Right atrium auricular region (tissue), 2 donors: Measurements from ENCODE around the gene FOXI3. TPM values are rescaled to one million over a fixed set of nuclear protein-coding genes. Genes with fewer than 3 reads are reported as not detected.
A peak's percentile ranks its signal among the peaks of the same experiment; 100 is the strongest.

Source experiments
- DNase-seq: peaks from one replicate; pipeline ENCODE4 v3.0.0-alpha.2; 2019; ENCODE audit warnings: low spot score
- H3K27ac ChIP-seq, 2 donors: fragments of 200-600 bp; sonication (generic); 1 replicate in 1 of 2; 2 replicates in 1 of 2; pipeline ENCODE4 v1.5.1; 2016 to 2019
- H3K27me3 ChIP-seq, 2 donors: fragments of 200-600 bp; sonication (generic); one replicate each; pipeline versions ENCODE4 v1.5.1 to v1.6.0; 2017 to 2019
- H3K36me3 ChIP-seq: fragments of 200-600 bp; sonication (generic); one replicate; pipeline ENCODE4 v1.5.1; 2016
- H3K4me1 ChIP-seq, 2 donors: fragments of 200-600 bp; sonication (generic); one replicate each; pipeline versions ENCODE4 v1.5.1 to v1.6.0; 2017 to 2019
- H3K4me3 ChIP-seq, 2 donors: fragments of 200-600 bp; sonication (generic); 1 replicate in 1 of 2; 2 replicates in 1 of 2; pipeline ENCODE4 v1.5.1; 2017 to 2019; ENCODE audit warnings: mild to moderate bottlenecking in 1 of 2, moderate library complexity in 1 of 2
- H3K9me3 ChIP-seq, 2 donors: fragments of 200-600 bp; sonication (generic); one replicate each; pipeline ENCODE4 v1.5.1; 2019
- total RNA-seq, 2 donors: library from RNA; depleted of rRNA; stranded (reverse); fragments of >200 nt; gene quantifications; one replicate each; pipeline ENCODE4 v1.1.0, GENCODE V29; 2016
- TF ChIP-seq, protein P1 (sequence below), 2 donors: fragments of 200-600 bp; sonication (generic); IDR thresholded peaks; one replicate each; pipeline ENCODE4 v1.5.1; 2019; ENCODE audit warnings: antibody characterized with exemption in 2 of 2

The FOXI3 gene
- total RNA-seq: not detected

DNA sequence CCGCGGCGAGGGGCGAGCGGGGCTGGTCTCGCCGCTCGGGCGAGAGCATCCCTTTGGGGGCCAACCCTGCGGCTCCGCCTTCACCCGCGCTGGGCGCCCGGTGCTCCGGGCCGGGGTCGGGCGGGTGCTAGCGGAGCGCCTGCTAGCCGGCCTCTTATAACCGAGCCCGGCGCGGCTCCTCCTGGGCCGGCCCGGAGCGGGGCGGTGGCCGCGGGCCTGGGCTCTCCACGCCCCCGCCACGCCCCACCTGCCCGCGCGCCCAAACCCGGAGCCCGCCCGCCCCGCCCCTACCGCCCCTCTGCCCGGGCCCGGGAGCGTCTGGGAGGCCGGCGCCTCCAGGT lies at the start of gene FOXI3:
FOXI3 (minus strand) TSS at position 129 of the 341 bp plus-strand sequence. CDS start 158 bp downstream, outside the sequence.
- TF ChIP-seq, protein P1, sequence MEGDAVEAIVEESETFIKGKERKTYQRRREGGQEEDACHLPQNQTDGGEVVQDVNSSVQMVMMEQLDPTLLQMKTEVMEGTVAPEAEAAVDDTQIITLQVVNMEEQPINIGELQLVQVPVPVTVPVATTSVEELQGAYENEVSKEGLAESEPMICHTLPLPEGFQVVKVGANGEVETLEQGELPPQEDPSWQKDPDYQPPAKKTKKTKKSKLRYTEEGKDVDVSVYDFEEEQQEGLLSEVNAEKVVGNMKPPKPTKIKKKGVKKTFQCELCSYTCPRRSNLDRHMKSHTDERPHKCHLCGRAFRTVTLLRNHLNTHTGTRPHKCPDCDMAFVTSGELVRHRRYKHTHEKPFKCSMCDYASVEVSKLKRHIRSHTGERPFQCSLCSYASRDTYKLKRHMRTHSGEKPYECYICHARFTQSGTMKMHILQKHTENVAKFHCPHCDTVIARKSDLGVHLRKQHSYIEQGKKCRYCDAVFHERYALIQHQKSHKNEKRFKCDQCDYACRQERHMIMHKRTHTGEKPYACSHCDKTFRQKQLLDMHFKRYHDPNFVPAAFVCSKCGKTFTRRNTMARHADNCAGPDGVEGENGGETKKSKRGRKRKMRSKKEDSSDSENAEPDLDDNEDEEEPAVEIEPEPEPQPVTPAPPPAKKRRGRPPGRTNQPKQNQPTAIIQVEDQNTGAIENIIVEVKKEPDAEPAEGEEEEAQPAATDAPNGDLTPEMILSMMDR (IDR thresholded peaks at IDR 0.05): no peak
- no peak for DNase-seq
- Histone ChIP-seq H3K4me3 (peak within 1 kb of the TSS in 1 of 2 donors; percentile 39), H3K27ac (no peak within 1 kb of the TSS), H3K4me1 (peaks cover 0 to 9% of the 10 kb centered on the region in 2 donors), H3K9me3 (no peaks in the 10 kb centered on the region), H3K36me3 (no peaks in the 10 kb centered on the region), H3K27me3 (peaks cover 11 to 36% of the 10 kb centered on the region in 2 donors)

DNA sequence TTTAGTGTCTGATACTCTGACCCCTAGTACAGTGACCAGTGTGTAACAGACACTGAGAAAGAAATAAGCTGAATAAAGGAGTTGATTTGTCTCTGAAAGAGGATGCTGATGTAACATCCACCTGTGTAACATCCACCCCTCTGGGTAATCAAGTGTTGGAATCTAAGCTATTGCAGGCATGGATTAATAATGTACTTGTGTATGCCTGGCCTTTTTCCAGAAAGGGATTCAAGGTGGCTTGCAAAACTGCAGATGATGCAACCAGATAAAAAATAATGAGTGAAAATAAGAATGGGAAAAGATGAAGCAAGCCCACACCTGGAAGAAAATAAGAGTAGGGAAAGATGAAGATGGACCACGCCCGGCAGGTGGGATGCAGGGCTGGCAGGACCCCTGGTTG lies 48.2 kb upstream of the FOXI3 start:
- Histone ChIP-seq H3K4me3 (no peak overlapping the region), H3K9me3 (peaks cover 0 to 10% of the 10 kb centered on the region in 2 donors), H3K27me3 (no peaks in the 10 kb centered on the region), H3K36me3 (no peaks in the 10 kb centered on the region), H3K4me1 (no peaks in the 10 kb centered on the region), H3K27ac (no peak overlapping the region)
- TF ChIP-seq, protein P1 (IDR thresholded peaks at IDR 0.05): no peak
- DNase-seq: no peak

DNA sequence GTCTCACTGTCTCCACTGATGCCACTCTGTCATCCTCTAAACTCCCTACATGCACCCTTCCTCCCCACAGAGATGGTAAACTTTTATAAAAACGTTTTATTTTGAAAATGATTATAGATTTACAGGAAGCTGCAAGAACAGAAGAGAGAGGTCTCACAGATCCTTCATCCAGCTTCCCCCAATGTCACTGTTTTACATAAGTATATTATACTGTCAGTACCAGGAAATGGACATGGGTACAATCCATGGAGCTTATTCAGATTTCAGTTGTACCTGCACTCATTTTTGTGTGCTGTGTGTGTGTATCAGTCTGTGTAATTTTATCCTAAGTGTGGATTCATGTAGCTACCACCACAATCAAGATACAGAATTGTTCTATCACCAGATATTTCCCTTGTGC lies 46.7 kb upstream of the FOXI3 start:
- no peak for DNase-seq
- no peaks in the 10 kb centered on the region for H3K4me1 ChIP-seq
- H3K27me3 ChIP-seq: no peaks in the 10 kb centered on the region
- H3K4me3 ChIP-seq: no peak overlapping the region
- no peaks in the 10 kb centered on the region for H3K36me3 ChIP-seq
- peaks cover 0 to 10% of the 10 kb centered on the region in 2 donors for H3K9me3 ChIP-seq
- H3K27ac ChIP-seq: no peak overlapping the region
- TF ChIP-seq, protein P1 (IDR thresholded peaks at IDR 0.05): no peak

DNA sequence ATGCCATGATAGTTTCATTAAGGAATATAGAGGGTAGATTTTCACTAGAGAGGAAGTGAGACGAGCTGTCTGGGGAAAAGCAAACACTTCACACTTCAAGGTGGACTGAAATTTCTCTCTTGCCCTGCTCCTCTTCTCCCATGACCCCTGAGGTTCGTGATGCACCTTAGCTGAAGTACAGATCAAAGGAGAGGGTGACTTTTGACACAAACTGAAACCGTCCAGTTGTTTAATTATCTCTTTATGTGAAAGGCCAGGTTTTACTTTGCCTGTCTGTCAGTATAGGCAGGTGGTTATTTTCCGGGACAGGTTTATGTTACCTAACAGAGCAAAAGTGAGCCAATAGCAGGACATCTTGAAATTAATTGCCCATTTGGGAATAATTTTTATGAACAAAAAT lies 41.0 kb upstream of the FOXI3 start:
- Histone ChIP-seq H3K36me3 (no peaks in the 10 kb centered on the region), H3K9me3 (no peaks in the 10 kb centered on the region), H3K27ac (no peak overlapping the region), H3K4me1 (no peaks in the 10 kb centered on the region), H3K4me3 (no peak overlapping the region), H3K27me3 (no peaks in the 10 kb centered on the region)
- no peak for DNase-seq
- TF ChIP-seq, protein P1 (IDR thresholded peaks at IDR 0.05): no peak

DNA sequence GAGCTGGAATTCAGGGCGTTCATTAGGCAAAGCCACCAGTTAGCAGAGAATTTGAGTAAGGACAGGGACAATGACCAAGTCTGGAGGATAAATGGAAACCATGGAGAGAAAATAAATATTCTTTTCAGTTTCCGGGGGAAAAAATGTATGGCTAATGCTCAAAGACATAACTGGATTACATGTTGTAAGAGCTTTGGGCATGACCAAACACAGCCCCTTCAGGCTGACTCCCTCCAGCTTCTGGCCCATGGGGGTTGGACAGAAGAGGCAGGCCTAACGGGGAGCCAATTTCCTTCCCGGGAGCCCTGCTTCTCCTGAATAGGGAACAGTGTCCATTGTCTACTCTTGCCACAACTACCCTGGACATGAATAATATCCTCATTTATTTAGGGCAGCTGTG lies 39.5 kb upstream of the FOXI3 start:
- no peak for DNase-seq
- Histone ChIP-seq H3K4me1 (no peaks in the 10 kb centered on the region), H3K27ac (no peak overlapping the region), H3K9me3 (no peaks in the 10 kb centered on the region), H3K4me3 (no peak overlapping the region), H3K36me3 (no peaks in the 10 kb centered on the region), H3K27me3 (no peaks in the 10 kb centered on the region)
- TF ChIP-seq, protein P1 (IDR thresholded peaks at IDR 0.05): no peak

DNA sequence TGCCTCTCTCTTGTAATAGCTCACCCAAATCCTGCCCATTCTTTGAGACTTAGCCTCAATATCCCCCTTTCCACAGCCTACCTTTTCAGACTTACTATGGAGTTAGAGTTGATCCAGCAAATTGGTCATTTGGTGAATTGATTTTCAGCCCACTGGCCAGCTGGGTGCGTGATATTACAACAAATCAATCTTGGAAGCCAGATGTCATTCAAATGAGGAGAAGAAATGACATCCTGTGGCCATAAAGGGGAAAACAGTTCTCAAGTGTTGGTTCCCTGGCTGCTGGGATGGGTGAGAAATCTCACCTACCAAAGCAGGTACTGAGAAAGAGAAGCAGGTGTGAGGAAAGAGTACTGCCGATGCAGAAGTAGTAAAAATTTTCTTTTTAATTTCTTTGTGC lies 36.7 kb upstream of the FOXI3 start:
- Histone ChIP-seq H3K4me1 (no peaks in the 10 kb centered on the region), H3K4me3 (no peak overlapping the region), H3K27me3 (no peaks in the 10 kb centered on the region), H3K27ac (no peak overlapping the region), H3K36me3 (no peaks in the 10 kb centered on the region), H3K9me3 (no peaks in the 10 kb centered on the region)
- TF ChIP-seq, protein P1 (IDR thresholded peaks at IDR 0.05): no peak
- no peak for DNase-seq
